SK-N-SH treated with all-trans-retinoic acid at 6 μM for 48 hours (cell line): ENCODE measurements around the gene GPR153.

ENCODE experiments used
- ATAC-seq: fragments of 200-7000 bp; cut with Tn5 transposase; 3 replicates; pipeline ENCODE4 v1.9.1; 2020; ENCODE audit warnings: mild to moderate bottlenecking, moderate library complexity
- ARNTL ChIP-seq: fragments of 450-650 bp; formaldehyde crosslinking; IDR thresholded peaks from 2 replicates; pipeline ENCODE4 v1.5.0; 2020; ENCODE audit warnings: low read depth, mild to moderate bottlenecking, moderate library complexity, borderline replicate concordance
- BACH2 ChIP-seq: fragments of 250-450 bp; sonication (Bioruptor Pico); IDR thresholded peaks from 2 replicates; pipeline ENCODE4 v1.9.0; 2021; ENCODE audit warnings: mild to moderate bottlenecking, borderline replicate concordance
- CSDC2 ChIP-seq: fragments of 250-450 bp; sonication (Bioruptor Pico); IDR thresholded peaks from 2 replicates; pipeline ENCODE4 v1.5.0; 2020; ENCODE audit warnings: mild to moderate bottlenecking, moderate library complexity
- ESRRG ChIP-seq: fragments of 250-450 bp; sonication (Bioruptor Pico); IDR thresholded peaks from 2 replicates; pipeline ENCODE4 v1.6.1; 2021; ENCODE audit warnings: mild to moderate bottlenecking
- GLIS3 ChIP-seq: fragments of 250-450 bp; sonication (Bioruptor Pico); IDR thresholded peaks from 2 replicates; pipeline ENCODE4 v1.5.0; 2020; ENCODE audit warnings: mild to moderate bottlenecking, moderate library complexity
- ISL1 ChIP-seq: fragments of 250-450 bp; sonication (Bioruptor Pico); IDR thresholded peaks from 2 replicates; pipeline ENCODE4 v2.1.2; 2022; ENCODE audit warnings: mild to moderate bottlenecking, moderate library complexity
- OSR1 ChIP-seq: fragments of 250-450 bp; sonication (Bioruptor Pico); IDR thresholded peaks from 2 replicates; pipeline ENCODE4 v1.8.0; 2022; ENCODE audit warnings: moderate library complexity, mild to moderate bottlenecking, inconsistent platforms
- PPARA ChIP-seq: fragments of 250-450 bp; sonication (Bioruptor Pico); IDR thresholded peaks from 2 replicates; pipeline ENCODE4 v1.5.0; 2020; ENCODE audit warnings: mild to moderate bottlenecking, borderline replicate concordance
- RARB ChIP-seq: fragments of 250-450 bp; sonication (Bioruptor Pico); IDR thresholded peaks from 2 replicates; pipeline ENCODE4 v1.8.0; 2021; ENCODE audit warnings: mild to moderate bottlenecking, moderate library complexity
- SNAI2 ChIP-seq: fragments of 250-450 bp; sonication (Bioruptor Pico); IDR thresholded peaks from 2 replicates; pipeline ENCODE4 v1.5.0; 2020; ENCODE audit warnings: mild to moderate bottlenecking, moderate library complexity
- TCF4 ChIP-seq: fragments of 250-450 bp; sonication (Bioruptor Pico); IDR thresholded peaks from 2 replicates; pipeline ENCODE4 v1.8.0; 2021; ENCODE audit warnings: mild to moderate bottlenecking, moderate library complexity, borderline replicate concordance
- TOX ChIP-seq: fragments of 250-450 bp; sonication (Bioruptor Pico); IDR thresholded peaks from 2 replicates; pipeline ENCODE4 v1.8.0; 2021; ENCODE audit warnings: mild to moderate bottlenecking, moderate library complexity, borderline replicate concordance
- ZC3H10 ChIP-seq: fragments of 250-450 bp; sonication (Bioruptor Pico); IDR thresholded peaks from 2 replicates; pipeline ENCODE4 v1.5.1; 2021; ENCODE audit warnings: mild to moderate bottlenecking, moderate library complexity
- ZFP3 ChIP-seq: fragments of 250-450 bp; sonication (Bioruptor Pico); IDR thresholded peaks from 2 replicates; pipeline ENCODE4 v1.5.0; 2020; ENCODE audit warnings: mild to moderate bottlenecking, moderate library complexity
- ZFP30 ChIP-seq: fragments of 450-650 bp; formaldehyde crosslinking; IDR thresholded peaks from 2 replicates; pipeline ENCODE4 v1.5.0; 2022; ENCODE audit warnings: mild to moderate bottlenecking, moderate library complexity
- ZNF565 ChIP-seq: fragments of 450-650 bp; formaldehyde crosslinking; conservative IDR thresholded peaks from 2 replicates; pipeline ENCODE4 v1.5.0; 2020; ENCODE audit warnings: low read depth, mild to moderate bottlenecking, moderate library complexity
- ZNF70 ChIP-seq: fragments of 450-650 bp; formaldehyde crosslinking; IDR thresholded peaks from 2 replicates; pipeline ENCODE4 v1.5.0; 2020; ENCODE audit warnings: mild to moderate bottlenecking, moderate library complexity
- ZNF8 ChIP-seq: fragments of 450-650 bp; formaldehyde crosslinking; IDR thresholded peaks from 2 replicates; pipeline ENCODE4 v1.5.0; 2020; ENCODE audit warnings: mild to moderate bottlenecking, moderate library complexity
- TF ChIP-seq, protein P1 (sequence below): fragments of 250-450 bp; sonication (Bioruptor Pico); IDR thresholded peaks from 2 replicates; pipeline ENCODE4 v1.8.0; 2021; ENCODE audit warnings: low read depth, mild to moderate bottlenecking, moderate library complexity, borderline replicate concordance
- TF ChIP-seq, protein P2 (sequence below): fragments of 250-450 bp; sonication (Bioruptor Pico); IDR thresholded peaks from 2 replicates; pipeline ENCODE4 v1.5.1; 2020; ENCODE audit warnings: low read depth, mild to moderate bottlenecking, moderate library complexity
- TF ChIP-seq, protein P3 (sequence below): fragments of 250-450 bp; sonication (Bioruptor Pico); IDR thresholded peaks from 2 replicates; pipeline ENCODE4 v1.5.0; 2020; ENCODE audit warnings: mild to moderate bottlenecking, moderate library complexity
- TF ChIP-seq, protein P4 (sequence below): fragments of 250-450 bp; sonication (Bioruptor Pico); IDR thresholded peaks from 2 replicates; pipeline ENCODE4 v1.8.0; 2020; ENCODE audit warnings: mild to moderate bottlenecking, moderate library complexity, borderline replicate concordance
- TF ChIP-seq, protein P5 (sequence below): fragments of 250-450 bp; sonication (Bioruptor Pico); IDR thresholded peaks from 2 replicates; pipeline ENCODE4 v1.5.1; 2021; ENCODE audit warnings: mild to moderate bottlenecking, moderate library complexity

The GPR153 gene

DNA sequence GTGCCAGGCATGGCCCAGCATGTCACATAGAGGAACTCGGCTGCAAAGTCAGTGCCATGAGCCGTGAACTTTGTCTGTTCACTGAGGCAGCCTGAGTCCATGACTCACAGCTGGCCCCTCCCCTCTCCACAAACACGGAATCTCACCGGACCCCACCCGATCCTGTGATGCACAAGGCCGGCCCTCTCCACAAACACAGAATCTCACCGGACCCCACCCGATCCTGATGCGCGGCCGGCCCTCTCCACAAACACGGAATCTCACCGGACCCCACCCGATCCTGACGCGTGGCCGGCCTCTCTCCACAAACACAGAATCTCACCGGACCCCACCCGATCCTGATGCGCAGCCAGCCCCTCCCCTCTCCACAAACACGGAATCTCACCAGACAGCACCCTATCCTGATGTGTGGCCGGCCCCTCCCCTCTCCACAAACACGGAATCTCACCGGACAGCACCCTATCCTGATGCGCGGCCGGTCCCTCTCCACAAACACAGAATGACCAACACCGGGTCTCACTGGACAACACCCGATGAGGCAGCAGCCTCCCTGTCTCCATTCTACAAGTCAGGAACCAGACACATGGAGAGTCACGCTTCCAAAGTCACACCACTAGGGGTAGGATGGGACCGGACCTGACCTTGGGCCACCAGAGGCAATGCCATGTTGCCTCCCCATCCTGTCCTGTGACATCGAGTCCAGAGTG is 39.6 kb upstream of the GPR153 start:
- TF ChIP-seq SNAI2 (CRISPR knock-in tag) (no peak), TCF4 (CRISPR knock-in tag) (no peak), ZFP3 (CRISPR knock-in tag) (no peak), GLIS3 (CRISPR knock-in tag) (no peak), ZNF565 (CRISPR knock-in tag) (no peak), CSDC2 (CRISPR knock-in tag) (no peak), RARB (CRISPR knock-in tag) (no peak), OSR1 (CRISPR knock-in tag) (no peak), ZNF70 (no peak), ARNTL (no peak), ESRRG (CRISPR knock-in tag) (no peak), TOX (CRISPR knock-in tag) (no peak), ZNF8 (no peak), BACH2 (CRISPR knock-in tag) (no peak), ZFP30 (no peak), ISL1 (CRISPR knock-in tag) (no peak), ZC3H10 (CRISPR knock-in tag) (no peak)
- TF ChIP-seq, protein P1, sequence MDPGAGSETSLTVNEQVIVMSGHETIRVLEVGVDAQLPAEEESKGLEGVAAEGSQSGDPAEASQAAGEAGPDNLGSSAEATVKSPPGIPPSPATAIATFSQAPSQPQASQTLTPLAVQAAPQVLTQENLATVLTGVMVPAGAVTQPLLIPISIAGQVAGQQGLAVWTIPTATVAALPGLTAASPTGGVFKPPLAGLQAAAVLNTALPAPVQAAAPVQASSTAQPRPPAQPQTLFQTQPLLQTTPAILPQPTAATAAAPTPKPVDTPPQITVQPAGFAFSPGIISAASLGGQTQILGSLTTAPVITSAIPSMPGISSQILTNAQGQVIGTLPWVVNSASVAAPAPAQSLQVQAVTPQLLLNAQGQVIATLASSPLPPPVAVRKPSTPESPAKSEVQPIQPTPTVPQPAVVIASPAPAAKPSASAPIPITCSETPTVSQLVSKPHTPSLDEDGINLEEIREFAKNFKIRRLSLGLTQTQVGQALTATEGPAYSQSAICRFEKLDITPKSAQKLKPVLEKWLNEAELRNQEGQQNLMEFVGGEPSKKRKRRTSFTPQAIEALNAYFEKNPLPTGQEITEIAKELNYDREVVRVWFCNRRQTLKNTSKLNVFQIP (CRISPR knock-in tag): no peak
- TF ChIP-seq, all 23 proteins: peak for 0
- ATAC-seq: no peak

DNA sequence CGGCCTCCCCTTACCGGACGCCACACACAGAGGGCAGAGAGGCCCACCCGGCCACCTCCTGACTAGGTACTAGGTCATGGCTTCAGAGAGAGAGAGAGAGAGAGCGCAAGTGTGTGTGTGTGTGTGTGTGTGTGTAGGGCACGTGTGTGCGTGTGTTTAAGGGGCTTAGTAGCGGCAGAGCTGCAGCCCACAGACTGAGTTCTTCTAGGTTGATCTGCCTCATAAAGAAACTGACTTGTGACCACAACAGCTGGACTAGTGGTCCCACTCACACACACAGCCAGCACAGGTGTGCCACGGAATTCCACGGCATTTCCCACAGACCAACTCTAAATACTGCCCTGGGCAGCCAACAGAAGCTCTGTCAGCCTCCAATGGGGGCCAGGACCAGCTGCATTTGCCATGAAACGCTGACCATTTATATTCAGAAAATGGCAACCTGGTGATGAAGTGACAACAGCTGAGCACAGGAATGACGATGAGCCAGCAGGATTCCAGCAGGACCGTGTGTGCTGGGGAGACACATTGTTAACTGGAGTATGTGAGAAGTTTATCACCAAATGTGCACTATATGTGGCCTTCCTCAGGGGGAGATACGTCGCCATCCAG is 38.8 kb upstream of the GPR153 start:
- no peak for ATAC-seq
- TF ChIP-seq ZFP30 (no peak), ZNF565 (CRISPR knock-in tag) (no peak), RARB (CRISPR knock-in tag) (no peak), TOX (CRISPR knock-in tag) (no peak), ZC3H10 (CRISPR knock-in tag) (no peak), PPARA (no peak), ZNF8 (no peak), ZNF70 (no peak), CSDC2 (CRISPR knock-in tag) (no peak), OSR1 (CRISPR knock-in tag) (no peak), BACH2 (CRISPR knock-in tag) (no peak), GLIS3 (CRISPR knock-in tag) (no peak), SNAI2 (CRISPR knock-in tag) (no peak), ARNTL (no peak), ESRRG (CRISPR knock-in tag) (no peak)
- TF ChIP-seq, protein P2, sequence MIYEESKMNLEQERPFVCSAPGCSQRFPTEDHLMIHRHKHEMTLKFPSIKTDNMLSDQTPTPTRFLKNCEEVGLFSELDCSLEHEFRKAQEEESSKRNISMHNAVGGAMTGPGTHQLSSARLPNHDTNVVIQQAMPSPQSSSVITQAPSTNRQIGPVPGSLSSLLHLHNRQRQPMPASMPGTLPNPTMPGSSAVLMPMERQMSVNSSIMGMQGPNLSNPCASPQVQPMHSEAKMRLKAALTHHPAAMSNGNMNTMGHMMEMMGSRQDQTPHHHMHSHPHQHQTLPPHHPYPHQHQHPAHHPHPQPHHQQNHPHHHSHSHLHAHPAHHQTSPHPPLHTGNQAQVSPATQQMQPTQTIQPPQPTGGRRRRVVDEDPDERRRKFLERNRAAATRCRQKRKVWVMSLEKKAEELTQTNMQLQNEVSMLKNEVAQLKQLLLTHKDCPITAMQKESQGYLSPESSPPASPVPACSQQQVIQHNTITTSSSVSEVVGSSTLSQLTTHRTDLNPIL (CRISPR knock-in tag): no peak
- TF ChIP-seq, protein P3, sequence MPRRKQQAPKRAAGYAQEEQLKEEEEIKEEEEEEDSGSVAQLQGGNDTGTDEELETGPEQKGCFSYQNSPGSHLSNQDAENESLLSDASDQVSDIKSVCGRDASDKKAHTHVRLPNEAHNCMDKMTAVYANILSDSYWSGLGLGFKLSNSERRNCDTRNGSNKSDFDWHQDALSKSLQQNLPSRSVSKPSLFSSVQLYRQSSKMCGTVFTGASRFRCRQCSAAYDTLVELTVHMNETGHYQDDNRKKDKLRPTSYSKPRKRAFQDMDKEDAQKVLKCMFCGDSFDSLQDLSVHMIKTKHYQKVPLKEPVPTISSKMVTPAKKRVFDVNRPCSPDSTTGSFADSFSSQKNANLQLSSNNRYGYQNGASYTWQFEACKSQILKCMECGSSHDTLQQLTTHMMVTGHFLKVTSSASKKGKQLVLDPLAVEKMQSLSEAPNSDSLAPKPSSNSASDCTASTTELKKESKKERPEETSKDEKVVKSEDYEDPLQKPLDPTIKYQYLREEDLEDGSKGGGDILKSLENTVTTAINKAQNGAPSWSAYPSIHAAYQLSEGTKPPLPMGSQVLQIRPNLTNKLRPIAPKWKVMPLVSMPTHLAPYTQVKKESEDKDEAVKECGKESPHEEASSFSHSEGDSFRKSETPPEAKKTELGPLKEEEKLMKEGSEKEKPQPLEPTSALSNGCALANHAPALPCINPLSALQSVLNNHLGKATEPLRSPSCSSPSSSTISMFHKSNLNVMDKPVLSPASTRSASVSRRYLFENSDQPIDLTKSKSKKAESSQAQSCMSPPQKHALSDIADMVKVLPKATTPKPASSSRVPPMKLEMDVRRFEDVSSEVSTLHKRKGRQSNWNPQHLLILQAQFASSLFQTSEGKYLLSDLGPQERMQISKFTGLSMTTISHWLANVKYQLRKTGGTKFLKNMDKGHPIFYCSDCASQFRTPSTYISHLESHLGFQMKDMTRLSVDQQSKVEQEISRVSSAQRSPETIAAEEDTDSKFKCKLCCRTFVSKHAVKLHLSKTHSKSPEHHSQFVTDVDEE: no peak
- TF ChIP-seq, protein P1 (CRISPR knock-in tag): no peak
- TF ChIP-seq, protein P4, sequence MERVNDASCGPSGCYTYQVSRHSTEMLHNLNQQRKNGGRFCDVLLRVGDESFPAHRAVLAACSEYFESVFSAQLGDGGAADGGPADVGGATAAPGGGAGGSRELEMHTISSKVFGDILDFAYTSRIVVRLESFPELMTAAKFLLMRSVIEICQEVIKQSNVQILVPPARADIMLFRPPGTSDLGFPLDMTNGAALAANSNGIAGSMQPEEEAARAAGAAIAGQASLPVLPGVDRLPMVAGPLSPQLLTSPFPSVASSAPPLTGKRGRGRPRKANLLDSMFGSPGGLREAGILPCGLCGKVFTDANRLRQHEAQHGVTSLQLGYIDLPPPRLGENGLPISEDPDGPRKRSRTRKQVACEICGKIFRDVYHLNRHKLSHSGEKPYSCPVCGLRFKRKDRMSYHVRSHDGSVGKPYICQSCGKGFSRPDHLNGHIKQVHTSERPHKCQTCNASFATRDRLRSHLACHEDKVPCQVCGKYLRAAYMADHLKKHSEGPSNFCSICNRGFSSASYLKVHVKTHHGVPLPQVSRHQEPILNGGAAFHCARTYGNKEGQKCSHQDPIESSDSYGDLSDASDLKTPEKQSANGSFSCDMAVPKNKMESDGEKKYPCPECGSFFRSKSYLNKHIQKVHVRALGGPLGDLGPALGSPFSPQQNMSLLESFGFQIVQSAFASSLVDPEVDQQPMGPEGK: no peak
- TF ChIP-seq, protein P5, sequence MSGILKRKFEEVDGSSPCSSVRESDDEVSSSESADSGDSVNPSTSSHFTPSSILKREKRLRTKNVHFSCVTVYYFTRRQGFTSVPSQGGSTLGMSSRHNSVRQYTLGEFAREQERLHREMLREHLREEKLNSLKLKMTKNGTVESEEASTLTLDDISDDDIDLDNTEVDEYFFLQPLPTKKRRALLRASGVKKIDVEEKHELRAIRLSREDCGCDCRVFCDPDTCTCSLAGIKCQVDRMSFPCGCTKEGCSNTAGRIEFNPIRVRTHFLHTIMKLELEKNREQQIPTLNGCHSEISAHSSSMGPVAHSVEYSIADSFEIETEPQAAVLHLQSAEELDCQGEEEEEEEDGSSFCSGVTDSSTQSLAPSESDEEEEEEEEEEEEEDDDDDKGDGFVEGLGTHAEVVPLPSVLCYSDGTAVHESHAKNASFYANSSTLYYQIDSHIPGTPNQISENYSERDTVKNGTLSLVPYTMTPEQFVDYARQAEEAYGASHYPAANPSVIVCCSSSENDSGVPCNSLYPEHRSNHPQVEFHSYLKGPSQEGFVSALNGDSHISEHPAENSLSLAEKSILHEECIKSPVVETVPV (CRISPR knock-in tag): no peak
- TF ChIP-seq, all 23 proteins: peak for 0
